ENCODE results near the gene AAMP. TPM values are rescaled to one million over a fixed set of nuclear protein-coding genes. Genes with fewer than 3 reads are reported as not detected.

Gene AAMP
- total and polyA plus RNA-seq, 12 donors = 33.4 to 116 (median 57.5) TPM

DNA sequence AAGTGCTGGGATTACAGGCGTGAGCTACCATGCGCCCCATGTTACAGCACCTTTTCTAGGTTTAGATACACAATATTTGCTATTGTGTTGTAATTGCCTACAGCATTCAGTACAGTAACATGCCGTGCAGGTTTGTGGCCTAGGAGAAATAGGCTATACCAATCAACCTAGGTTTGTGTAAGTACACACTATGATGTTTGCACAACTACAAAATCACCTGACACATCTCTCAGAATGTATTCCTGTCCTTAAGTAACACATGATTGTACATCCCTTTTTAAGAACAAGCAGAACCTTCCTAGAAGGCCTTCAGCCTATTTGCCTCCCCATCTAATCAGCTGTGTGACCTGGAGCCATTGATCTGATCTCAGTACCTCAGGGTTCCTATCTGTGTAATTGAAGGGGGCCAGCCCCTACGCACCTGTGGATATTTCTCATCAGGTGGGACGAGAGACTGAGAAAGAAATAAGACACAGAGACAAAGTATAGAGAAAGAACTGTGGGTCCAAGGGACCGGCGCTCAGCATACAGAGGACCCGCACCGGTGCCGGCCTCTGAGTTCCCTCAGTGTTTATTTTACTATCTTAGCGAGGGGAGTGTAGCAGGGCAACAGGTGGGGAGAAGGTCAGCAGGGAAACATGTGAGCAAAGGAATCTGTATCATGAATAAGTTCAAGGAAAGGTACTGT is 41.1 kb upstream of the AAMP start:
- TF ChIP-seq, protein P1, sequence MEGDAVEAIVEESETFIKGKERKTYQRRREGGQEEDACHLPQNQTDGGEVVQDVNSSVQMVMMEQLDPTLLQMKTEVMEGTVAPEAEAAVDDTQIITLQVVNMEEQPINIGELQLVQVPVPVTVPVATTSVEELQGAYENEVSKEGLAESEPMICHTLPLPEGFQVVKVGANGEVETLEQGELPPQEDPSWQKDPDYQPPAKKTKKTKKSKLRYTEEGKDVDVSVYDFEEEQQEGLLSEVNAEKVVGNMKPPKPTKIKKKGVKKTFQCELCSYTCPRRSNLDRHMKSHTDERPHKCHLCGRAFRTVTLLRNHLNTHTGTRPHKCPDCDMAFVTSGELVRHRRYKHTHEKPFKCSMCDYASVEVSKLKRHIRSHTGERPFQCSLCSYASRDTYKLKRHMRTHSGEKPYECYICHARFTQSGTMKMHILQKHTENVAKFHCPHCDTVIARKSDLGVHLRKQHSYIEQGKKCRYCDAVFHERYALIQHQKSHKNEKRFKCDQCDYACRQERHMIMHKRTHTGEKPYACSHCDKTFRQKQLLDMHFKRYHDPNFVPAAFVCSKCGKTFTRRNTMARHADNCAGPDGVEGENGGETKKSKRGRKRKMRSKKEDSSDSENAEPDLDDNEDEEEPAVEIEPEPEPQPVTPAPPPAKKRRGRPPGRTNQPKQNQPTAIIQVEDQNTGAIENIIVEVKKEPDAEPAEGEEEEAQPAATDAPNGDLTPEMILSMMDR (IDR thresholded peaks at IDR 0.05) = no peak
- no peak for ATAC-seq
- no peak overlapping the region for H3K27ac ChIP-seq
- H3K4me1 ChIP-seq = peaks cover 0 to 13% (median 0%) of the 10 kb centered on the region in 9 donors
- H3K9me3 ChIP-seq = no peaks in the 10 kb centered on the region
- no peaks in the 10 kb centered on the region for H3K27me3 ChIP-seq
- intact Hi-C loops (cut with DNase I) = no loop called here
- H3K4me3 ChIP-seq = no peak overlapping the region
- H3K36me3 ChIP-seq = no peaks in the 10 kb centered on the region
- WGBS, 2 donors = 65 to 82% methylated on average over 11 of the region's 11 CpGs
- DNase-seq = no peak

DNA sequence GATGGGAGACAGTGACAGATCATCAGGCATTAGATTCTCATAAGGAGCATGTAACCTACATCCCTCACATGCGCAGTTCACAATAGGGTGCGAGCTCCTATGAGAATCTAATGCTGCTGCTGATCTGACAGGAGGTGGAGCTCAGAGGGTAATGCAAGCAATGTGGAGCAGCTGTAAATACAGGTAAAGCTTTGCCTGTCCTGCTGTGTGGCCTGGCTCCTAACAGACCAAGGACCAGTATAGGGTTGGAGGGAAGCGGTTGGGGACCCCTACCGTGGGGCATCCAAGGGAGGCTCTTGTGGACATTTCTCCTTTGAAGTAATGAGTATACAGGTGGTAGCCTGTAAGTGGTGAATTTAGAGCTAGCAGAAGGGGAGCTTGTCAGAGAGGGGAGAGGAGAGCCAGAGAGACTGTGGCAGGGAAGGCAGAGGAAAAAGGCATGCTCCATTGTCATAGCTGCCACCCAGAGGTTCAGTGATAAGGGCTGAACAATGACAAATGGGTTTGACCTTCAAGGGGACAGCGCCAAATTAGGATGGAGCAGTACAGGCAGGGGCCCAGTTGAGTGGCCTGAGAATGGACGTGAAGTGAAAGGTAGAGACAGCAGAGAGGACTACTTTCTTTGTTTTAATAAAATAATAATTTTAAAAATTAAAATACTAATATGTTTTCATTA is 37.6 kb upstream of the AAMP start:
- DNase-seq = no peak
- Histone ChIP-seq H3K27ac (peak overlapping the region in 6 of 10 donors; percentile 41 to 60 (median 55)), H3K27me3 (no peaks in the 10 kb centered on the region), H3K36me3 (no peaks in the 10 kb centered on the region), H3K9me3 (no peaks in the 10 kb centered on the region), H3K4me3 (no peak overlapping the region), H3K4me1 (peaks cover 0 to 11% (median 0%) of the 10 kb centered on the region in 9 donors)
- 77 to 78% methylated on average over 6 of the region's 6 CpGs for WGBS, 2 donors
- intact Hi-C loops (cut with DNase I) = loop anchor here in 3 of 10 donors (10.0 kb wide), 2 partner anchors 87 to 157 kb away; partner anchors contain the start of gene CTDSP1 (in 1 of the 3)
- ATAC-seq = peak; percentile 52 to 96 (median 80)
- TF ChIP-seq, protein P1 (IDR thresholded peaks at IDR 0.05) = no peak

DNA sequence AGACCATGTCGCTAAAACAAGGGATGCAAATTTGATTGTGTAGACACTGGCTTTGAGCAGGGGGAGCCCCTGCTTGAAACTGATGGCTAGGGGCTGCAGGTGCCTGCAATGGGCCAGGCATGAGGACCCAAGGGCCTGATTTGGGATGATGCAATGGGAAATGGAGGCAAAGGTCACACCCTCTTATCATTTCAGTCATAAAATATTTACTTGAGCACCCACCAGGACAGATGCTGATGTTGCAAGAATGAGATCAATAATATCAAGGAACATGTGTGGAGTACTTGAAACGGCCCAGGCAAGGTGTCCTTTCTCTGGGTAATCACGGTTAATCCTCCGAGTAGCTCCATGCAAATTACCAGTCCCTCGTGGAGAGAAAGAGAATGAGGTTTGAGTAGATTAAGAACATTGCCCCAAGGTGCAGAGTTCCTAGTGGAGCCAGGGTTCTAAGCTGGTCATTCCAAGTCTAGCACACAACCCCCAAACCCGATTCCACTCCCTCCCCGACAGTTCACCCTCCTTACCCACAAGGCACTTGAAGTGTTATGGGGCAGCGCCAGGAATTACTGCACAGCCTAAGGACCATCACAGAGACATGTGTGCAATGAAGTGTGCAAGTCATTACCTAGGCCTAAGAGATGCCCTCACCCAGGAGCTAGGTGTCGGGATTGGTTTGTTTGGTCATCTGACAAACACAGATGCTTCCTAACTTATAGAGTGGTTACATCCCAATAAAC is 36.4 kb upstream of the AAMP start:
- 90 to 95% methylated on average over 9 of the region's 9 CpGs for WGBS, 2 donors
- H3K4me1 ChIP-seq = peaks cover 0 to 13% (median 0%) of the 10 kb centered on the region in 9 donors
- H3K9me3 ChIP-seq = no peaks in the 10 kb centered on the region
- intact Hi-C loops (cut with DNase I) = loop anchor here in 3 of 10 donors (10.0 kb wide), 2 partner anchors 88 to 158 kb away; partner anchors contain the start of gene CTDSP1 (in 1 of the 3)
- no peak overlapping the region for H3K4me3 ChIP-seq
- ATAC-seq = no peak
- TF ChIP-seq, protein P1 (IDR thresholded peaks at IDR 0.05) = no peak
- no peak for DNase-seq
- H3K36me3 ChIP-seq = no peaks in the 10 kb centered on the region
- no peak overlapping the region for H3K27ac ChIP-seq
- no peaks in the 10 kb centered on the region for H3K27me3 ChIP-seq

DNA sequence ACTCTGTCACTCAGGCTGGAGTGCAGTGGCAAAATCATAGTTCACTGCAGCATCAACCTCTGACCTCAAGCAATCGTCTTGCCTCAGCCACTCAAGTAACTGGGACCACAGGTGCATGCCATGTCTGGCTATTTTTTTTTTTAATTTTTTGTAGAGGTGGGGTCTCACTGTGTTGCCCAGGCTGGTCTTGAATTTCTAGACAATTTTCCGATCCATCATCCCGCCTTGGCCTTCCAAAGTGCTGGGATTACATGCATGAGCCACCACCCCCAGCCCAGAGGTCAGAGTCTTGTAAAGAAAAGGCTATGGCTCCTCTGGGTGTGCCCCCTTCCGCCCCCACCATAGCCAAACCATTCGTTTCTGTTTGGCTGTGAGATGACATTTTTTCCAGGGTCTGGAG is 35.4 kb upstream of the AAMP start:
- H3K4me1 ChIP-seq = peaks cover 0 to 18% (median 0%) of the 10 kb centered on the region in 9 donors
- no peak for DNase-seq
- intact Hi-C loops (cut with DNase I) = loop anchor here in 3 of 10 donors (10.0 kb wide), 2 partner anchors 89 to 159 kb away; partner anchors contain the start of gene CTDSP1 (in 1 of the 3)
- no peaks in the 10 kb centered on the region for H3K36me3 ChIP-seq
- H3K27me3 ChIP-seq = no peaks in the 10 kb centered on the region
- H3K9me3 ChIP-seq = no peaks in the 10 kb centered on the region
- 78 to 81% methylated on average over 5 of the region's 5 CpGs for WGBS, 2 donors
- no peak for ATAC-seq
- no peak overlapping the region for H3K4me3 ChIP-seq
- TF ChIP-seq, protein P1 (IDR thresholded peaks at IDR 0.05) = no peak
- no peak overlapping the region for H3K27ac ChIP-seq

All from heart right ventricle (tissue), 16 donors.